Activated T-helper 9 cell treated with anti-CD3 and anti-CD28 coated beads, Interleukin-2, amount 50 U/mL, for 16 hours (primary cell): ENCODE data around the gene HS3ST2.

ENCODE experiments used
- DNase-seq: peaks from one replicate; pipeline ENCODE4 v3.0.0-alpha.2; 2020; ENCODE audit warnings: low read depth

The HS3ST2 gene

GRCh38 chr16:22813948-22814710, at the start of gene HS3ST2:
Gene HS3ST2, plus strand, starts transcription at chr16:22814162. Its CDS starts 449 bp downstream, at chr16:22814611.
- DNase-seq: no peak

- no peak for DNase-seq
Measured at GRCh38 chr16:22764662-22765327, 49.2 kb upstream of the HS3ST2 start.

- no peak for DNase-seq
Measured at GRCh38 chr16:22765479-22765878, 48.5 kb upstream of the HS3ST2 start.

DNA sequence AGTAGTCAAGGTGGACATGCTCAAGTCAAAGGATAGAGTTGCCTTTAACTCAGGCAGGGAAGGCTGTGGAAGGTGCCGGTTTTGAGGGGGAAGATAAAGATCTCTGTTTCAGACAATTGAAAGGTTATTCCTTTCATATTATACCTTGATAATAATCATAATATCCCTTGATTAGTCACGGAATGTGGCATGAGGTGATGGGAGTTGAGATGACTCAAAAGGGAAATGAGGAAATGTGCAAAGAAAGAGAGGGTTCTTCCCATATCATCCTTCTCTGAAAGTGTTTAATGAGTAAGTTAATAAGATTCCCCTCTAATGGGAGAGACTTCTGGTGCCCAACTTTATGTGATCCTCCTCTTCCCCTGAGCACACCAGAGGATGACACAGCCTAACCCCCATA, 43.1 kb upstream of the HS3ST2 start:
- DNase-seq: no peak

DNA sequence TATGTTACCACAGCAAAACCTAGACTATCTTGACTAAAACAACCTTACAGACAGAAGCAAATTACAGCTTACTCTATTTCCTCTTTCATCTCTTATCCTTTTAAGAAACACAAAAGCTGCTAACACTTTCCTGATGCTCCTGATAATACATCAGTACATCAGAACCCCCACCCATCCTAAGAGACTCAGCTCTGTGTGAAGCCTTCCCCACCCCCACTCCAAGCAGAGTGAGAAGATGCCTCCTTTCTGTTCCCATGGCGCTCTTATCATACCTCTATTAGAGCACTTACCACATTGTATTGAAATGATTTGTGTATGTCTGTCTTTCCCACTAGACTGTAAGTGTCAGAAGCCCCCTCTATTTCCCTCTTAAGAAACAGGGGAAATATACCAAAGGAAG, 42.4 kb upstream of the HS3ST2 start:
- DNase-seq: no peak

DNA sequence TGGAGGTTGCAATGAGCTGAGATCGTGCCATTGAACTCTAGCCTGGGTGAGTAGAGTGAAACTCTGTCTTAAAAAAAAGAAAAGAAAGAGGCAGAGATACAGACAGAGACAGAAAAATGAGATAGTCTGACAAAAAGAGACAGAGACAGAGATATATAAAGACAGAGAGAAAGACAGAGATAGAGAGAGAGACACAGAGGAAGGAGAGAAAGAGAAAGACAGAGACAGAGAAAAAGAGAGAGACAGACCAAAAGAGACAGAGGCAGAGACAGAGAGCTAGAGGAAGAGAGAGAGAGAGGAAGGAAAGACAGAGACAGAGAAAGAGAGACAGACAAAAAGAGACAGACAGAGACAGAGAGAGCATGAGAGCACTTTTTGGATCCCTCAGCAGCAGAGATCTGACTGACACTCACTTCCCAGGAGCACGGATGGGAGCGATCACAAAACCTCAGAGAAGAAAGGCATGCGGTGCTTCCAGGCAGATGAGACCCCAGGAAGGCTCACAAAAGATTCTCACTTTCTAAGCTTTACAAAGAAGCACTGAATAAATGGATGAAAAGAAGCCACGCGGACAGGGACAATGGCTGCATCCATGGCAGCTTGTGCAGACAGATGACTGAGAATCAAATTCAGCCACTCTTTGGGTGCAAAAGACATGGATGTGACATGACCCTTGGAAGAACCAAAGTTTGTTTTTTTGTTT, 38.6 kb upstream of the HS3ST2 start:
- DNase-seq: no peak

GRCh38 chr16:22781480-22781879, 32.5 kb upstream of the HS3ST2 start:
- DNase-seq: no peak

DNA sequence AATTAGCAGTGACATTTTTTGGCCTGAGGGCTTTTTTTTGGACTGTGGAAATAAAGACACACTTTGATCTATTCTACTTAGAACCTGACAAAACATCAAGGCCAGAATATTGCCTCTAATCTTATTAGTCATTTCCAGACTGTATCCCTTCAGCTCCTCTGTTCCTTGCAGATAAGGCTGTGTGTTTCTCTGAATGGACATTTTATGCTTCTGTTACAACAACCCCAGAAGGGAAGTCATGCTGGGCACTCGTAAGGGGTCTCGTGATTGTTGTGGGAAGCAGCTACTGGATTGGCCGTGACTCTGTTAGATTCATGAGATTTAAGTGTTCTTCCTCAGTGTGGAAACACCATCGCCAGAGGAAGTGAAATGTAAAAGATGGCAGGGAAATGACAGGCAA, 31.6 kb upstream of the HS3ST2 start:
- no peak for DNase-seq

GRCh38 chr16:22784690-22785214, 29.2 kb upstream of the HS3ST2 start:
- DNase-seq: no peak

GRCh38 chr16:22785552-22785951, 28.4 kb upstream of the HS3ST2 start:
- DNase-seq: no peak

DNA sequence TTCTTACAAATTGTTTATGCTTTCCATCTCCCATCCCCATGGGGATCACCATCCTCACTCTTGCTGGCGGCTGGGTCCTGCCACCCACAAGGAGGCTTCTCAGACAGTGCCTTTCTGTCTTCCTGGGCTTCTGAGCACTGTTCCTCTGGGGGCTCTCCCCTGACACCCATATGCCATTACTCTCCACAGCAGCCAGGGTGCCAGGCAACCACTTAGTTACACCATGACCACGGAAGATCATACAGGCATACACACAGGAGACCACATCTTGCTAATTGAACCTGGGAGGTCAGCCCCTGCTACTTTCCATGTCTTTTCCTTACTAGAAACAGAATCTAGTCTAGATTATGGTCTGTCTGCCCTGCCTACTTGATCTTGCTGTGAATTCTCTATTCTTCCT, 27.7 kb upstream of the HS3ST2 start:
- DNase-seq: no peak

DNA sequence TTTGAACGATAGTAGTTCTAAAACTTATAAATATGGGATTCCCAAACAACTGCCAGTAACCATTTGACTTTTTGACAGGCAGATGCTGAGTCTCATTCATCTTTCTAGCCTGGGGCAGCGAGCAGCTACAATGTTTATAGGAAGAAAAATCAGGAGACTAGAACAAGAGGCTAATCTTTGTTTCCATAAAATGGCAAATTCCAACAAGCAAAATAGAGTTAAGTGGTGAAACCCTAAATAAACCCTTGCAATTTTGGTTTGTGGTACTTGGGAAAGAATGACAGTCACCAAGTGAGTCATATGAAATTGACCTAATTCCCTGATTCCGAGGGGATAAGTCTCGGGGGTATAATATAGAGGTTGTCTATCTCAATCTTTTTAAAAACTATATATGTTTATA, 27.3 kb upstream of the HS3ST2 start:
- DNase-seq: no peak

- no peak for DNase-seq
Measured at GRCh38 chr16:22787466-22788192, 26.3 kb upstream of the HS3ST2 start.

DNA sequence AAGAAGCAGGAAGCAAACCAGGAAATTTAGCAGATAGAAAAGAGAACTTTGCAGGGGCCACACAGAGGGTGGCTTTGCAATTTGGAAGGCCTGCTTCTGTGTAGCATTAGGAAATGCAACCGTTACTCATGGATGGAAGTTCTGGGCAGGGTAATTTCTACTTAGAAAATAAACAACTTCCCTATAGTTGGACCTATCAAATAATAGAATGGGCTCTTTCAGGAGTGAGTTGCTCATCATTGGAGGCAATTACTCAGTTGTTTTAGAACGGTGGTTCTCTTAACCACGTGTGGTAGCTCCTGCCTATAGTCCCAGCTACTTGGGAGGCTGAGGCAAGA, 25.8 kb upstream of the HS3ST2 start:
- no peak for DNase-seq

- DNase-seq: no peak
Measured at GRCh38 chr16:22789281-22789945, 24.5 kb upstream of the HS3ST2 start.

- DNase-seq: no peak
Measured at GRCh38 chr16:22797551-22797950, 16.4 kb upstream of the HS3ST2 start.

DNA sequence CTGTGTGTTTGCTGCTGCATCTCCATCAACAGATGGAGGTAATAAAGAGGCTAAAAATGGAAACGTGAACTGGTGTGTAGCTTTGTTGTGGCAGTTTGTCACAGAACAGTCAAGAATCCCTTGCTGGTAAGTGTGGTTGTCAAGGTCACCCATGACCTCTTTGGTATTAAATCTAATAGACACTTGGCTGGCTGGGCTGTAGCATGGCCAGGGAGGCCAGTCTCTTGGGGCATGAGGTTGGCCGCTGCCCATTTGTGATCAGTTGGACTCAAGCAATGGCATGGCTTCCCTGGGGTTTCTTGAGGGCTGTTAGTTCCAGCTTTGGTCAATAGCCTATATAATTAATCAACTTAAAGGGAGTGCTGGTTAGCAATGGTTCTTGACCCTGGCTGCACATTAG, 14.8 kb upstream of the HS3ST2 start:
- DNase-seq: no peak

DNA sequence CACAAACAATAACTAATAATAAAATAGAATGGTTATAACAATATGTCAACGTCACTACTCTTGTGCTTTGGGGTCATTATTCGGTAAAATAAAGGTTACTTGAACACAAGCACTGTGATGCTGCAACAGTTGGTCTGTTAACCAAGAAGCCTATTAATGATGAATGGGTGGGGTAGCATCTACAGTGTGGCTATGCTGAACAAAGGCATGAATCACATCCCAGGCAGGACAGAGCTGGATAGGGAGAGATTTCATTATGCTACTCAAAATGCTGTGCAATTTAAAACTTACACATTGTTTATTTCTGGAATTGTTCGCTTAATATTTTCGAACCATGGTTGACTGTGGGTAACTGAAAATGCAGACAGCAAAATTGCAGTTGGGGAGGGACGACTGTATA, 9.1 kb upstream of the HS3ST2 start:
- DNase-seq: no peak

DNA sequence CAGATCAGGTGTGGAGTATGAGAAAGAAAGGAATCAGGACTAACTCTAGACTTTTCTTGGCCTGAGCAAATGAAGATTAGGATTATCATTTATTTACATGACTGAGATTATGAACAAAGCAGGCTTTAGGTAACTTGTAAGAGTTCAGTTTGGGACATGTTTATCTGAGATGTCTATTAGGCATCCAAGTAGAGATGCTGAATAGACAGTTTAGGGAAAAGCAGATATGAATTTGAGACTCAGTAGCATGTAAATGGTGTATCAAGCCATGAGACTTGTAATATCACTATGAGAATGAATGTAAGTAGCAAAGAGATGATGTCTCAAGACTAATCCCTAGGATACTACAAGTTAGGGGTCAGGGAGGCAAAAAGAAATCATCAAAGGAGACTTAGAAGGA, 8.6 kb upstream of the HS3ST2 start:
- no peak for DNase-seq

DNA sequence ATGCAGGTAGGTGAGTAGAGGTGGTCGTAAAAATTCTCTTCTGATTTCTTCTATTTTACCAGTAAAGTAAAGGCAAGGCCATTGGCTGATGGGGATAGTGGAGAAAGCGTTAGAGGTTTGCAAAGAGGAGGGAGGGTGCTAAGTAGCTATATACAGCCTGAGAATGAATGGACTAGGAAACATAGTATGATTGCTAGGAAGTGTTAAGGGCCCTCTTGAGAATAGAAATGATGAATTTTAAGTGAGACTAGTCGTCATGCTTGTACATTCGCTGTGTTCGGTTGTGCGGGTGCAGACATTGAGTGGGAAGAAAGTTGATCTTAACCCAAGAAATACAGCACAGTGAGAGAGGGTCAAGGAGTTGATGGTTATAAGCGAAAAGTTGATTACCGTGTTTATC, 7.2 kb upstream of the HS3ST2 start:
- DNase-seq: no peak

GRCh38 chr16:22810226-22810625, 3.7 kb upstream of the HS3ST2 start:
- no peak for DNase-seq
